IPS-NIHi11 (cell line): ENCODE measurements around the gene JAG2.
"Not testable (repeated sequence)": the region's sequence is repeated elsewhere in the genome, so short reads cannot be mapped to it uniquely, and the experiment has no call there.

Experiments used
- DNase-seq: peaks from one replicate; pipeline ENCODE4 v3.0.0; 2012; ENCODE audit warnings: mixed read lengths, low spot score

JAG2 gene

DNA sequence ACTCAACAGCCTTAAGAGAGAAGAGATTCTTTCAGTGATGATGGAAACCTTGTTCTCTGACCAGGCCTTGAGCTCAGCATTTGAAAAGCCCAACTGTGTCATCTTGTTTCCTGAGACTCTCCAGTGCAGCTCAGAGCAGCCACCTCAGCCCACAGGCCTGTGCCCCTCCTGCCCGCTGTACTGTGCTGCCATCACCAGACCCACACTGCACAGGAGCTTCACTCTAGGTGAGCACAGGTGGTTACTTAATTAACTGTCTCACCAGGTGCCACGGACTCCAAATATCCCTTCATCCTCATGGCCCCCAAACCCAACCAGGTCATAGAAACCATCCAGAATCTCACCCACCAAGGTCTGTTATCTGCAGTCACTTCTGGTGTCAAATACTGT is 51.3 kb downstream of the JAG2 start:
- no peak for DNase-seq

DNA sequence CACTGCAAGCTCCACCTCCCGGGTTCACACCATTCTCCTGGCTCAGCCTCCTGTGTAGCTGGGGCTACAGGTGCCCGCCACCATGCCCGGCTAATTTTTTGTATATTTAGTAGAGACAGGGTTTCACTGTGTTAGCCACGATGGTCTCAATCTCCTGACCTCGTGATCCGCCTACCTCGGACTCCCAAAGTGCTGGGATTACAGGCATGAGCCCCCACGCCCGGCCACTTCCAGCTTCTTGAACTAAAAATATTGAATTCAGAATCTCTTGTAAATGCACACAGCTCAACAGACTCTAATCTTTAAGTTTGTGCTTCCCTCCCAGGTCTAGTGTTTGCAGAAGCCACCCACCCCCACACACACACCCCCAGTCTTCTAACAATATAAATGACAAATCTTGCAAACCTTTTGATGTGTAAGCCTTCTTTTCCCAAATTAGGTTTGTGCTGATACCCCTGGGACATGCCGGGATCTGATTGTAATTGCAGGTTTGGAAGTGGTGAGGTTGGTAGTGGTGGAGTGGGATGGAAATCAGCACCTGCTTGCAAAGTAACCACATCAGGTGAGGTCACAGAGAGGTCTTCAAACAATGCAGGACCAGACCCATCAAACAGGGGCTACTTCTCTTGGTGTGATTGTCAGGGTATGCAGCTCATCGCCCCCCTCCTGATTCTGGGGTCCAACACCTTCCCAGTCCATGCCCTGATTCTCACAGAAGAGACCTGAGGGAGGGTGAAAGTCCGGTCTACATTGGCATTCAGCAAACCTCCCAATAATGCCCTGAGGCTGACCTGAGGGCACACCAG is 51.9 kb downstream of the JAG2 start:
- no peak for DNase-seq

DNA sequence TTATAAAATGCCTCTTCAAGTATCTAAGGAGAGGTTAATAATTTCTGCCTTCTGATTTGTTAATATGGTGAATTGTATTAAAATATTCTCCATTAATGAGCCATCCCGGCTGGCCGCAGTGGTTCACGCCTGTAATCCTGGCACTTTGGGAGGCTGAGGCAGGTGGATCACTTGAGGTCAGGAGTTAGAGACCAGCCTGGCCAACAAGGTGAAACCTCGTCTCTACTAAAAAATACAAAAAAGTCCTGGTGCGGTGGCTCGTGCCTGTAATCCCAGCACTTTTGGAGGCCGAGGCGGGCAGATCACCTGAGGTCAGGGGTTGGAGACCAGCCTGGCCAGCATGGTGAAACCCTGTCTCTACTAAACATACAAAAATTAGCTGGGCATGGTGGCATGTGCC is 59.3 kb downstream of the JAG2 start:
- not testable (repeated sequence) for DNase-seq

DNA sequence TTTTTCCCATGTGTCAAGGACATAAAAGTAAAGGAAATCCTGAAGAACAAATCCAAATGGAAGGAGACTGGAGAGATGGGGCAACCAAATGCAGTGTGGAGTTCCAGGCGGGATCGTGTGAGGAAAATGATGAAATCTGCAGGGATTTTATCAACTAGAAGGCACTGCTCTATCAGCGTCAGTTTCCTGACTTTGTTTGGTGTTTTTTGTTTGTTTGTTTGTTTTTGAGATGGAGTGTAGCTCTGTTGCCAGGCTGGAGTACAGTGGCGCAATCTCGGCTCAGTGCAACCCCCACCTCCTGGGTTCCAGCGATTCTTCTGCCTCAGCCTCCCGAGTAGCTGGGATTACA is 60.1 kb downstream of the JAG2 start:
- DNase-seq: no peak

DNA sequence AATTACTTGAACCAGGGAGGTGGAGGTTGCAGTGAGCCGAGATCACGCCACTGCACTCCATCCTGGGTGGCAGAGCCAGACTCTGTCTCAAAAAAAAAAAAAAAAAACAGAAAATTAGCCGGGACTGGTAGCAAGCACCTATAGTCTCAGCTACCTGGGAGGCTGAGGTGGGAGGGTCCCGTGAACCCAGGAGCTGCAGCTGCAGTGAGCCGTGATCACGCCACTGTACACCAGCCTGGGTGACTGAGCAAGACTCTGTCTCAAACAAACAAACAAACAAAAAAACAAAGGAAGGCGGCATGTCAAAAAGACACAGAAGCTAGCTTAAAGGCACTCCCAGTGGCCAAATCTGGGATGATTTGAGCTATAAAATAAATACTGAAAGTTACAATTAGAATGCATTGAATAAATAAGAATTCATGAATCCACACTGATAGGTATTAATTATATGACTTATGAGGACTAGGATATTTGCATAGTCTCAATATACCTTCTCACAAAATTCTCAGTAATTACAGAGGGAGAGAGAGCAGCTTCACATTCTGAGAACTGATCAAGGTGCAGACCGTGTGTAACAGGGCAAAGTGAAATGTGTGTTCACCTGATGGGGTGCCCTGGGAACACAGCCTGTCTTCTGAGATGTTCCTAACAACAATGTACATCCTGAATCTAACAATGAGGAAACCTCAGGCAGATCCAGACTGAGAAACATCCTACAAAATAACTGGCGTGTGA is 60.6 kb downstream of the JAG2 start:
- DNase-seq: no peak

DNA sequence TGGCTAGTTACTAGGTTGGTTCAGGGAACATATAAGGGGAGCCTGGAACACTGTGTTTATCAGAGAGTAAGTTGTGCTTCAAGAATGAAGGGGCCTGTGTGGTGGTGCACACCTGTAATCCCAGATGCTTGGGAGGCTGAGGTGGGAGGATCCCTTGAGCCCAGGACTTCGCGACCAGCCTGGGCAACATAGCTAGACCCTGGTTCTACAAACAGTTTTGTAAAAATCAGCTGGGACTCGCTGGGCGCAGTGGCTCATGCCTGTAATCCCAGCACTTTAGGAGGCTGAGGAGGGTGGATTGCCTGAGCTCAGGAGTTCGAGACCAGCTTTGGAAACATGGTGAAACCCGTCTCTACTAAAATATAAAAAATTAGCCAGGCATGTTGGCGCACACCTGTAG is 61.2 kb downstream of the JAG2 start:
- no peak for DNase-seq

DNA sequence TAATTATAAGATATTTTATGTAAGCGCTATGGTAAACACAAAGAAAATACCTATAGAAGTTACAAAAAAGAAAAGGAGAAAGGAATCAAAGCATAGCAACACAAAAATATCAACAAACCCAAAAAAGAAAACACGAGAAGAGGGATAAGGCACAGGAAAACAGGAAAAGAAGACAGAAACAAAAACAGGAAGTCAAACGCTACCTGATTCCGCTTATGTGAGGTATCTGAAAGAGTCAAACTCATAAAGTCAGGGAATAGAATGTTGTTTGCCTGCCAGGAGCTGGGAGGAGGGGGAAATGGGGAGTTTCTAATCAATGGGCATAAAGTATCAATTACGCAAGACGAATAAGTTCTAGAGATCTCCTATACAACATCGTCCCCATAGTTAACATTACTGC is 63.4 kb downstream of the JAG2 start:
- no peak for DNase-seq

DNA sequence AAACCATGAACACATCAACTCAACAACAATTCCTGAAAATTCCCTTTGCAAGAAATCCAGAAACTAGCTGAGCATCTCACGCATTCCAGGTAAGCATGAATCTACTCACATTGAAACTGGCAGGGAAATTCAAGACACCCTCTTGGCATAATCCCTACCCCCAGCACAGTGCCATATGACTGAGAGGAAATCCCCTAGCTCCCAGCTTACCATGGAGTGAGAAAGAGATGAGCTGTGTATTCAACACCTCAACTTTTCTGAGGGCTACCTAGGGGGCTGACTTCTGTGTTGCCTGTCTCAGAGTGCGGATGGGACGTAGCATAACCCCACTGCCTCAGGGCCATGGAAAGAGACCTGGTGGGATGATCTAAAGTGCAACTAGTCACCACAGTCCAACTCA is 65.7 kb downstream of the JAG2 start:
- no peak for DNase-seq

DNA sequence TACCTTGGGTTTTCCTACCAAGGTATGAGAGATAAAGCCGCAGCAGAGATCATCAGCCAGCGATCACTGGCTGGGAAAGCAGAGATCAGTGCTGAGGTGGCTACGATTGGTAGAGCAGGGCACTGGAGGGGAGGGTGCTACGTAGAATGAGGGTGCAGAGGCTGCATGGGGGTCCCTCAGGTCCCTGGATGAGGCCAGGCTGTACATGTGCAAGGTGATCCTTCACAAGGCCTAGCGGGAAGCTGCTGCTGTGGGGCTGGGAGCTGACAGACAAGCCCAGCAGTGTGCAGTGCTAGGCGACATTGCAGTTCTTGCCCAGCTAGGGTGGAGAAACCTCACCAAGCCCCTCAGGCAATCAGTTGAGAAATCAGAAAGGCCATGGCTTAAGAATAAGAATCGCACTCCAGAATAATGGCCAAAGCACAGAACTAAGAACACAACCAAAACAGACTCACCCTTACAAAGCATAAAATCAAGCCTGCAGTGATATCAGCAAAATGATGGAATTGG is 66.2 kb downstream of the JAG2 start:
- DNase-seq: no peak

DNA sequence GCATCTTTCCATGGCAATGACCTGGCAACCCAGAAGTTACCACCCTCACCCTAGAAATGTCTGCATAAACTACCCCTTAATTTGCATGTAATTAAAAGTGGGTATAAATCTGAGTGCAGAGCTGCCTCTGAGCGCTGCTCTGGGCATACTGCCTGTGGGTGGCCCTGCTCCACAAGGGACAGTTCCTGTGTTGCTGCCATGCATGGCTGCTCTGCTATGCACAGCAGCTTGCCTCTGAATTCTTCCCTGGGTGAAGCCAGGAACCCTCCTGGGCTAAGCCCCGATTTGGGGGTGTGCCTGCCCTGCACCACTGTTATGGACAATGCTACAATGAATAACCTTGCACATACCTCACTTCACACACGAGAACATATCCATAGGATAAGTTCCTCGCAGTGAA is 67.7 kb downstream of the JAG2 start:
- DNase-seq: no peak

DNA sequence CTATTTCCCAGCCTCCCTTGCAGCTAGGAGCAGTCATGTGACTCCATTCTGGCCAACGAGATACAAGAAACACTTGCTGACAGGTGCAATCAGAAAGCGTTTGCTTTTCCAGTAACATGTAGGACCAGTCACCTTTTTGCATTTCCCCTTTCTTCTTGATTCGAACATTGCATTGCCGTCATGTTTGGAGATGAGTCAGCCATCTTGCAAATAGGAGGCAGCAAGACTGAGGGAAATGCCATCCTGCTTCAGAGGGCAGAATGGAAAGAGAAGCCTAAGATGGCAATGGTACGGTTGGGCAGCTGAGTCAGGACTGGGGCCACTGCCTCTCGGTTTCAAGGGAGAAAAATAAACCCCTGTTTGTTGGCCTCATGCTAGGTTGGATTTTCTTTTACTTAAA is 68.8 kb downstream of the JAG2 start:
- no peak for DNase-seq

DNA sequence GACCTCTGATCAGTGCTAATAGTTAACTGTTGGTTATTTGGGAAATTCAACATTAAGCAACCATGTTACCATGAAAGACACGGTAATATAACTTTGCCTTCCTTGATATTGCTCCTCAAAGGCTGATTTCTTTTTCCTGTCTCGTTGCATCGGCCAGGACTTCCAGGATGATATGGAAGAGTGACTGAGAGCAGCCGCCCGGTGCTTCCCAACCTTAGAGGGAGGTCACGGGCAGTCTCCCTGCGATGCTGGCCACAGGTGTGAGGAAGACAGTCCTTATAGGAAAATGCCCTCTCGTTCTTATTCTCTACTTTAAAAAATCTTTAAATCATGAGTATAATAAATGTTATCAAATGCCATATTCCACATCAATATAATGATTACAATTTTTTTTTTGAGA is 70.3 kb downstream of the JAG2 start:
- no peak for DNase-seq

DNA sequence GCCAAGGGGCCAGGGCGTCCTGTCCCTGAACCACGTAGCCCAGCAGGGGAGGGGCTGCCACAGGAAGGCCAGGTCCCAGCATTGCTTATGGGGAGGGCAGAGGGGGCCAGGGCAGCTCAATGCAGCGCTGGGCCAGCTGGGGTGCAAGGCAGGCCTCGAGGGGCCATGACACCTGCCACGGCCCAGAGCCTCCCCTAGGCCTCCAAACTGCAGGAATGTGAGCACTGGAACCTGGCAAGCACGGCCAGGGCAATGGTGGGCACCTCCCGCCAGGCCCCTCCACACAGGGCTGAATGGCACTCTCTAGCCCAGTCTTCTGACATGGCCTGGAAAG is 70.8 kb downstream of the JAG2 start:
- no peak for DNase-seq

DNA sequence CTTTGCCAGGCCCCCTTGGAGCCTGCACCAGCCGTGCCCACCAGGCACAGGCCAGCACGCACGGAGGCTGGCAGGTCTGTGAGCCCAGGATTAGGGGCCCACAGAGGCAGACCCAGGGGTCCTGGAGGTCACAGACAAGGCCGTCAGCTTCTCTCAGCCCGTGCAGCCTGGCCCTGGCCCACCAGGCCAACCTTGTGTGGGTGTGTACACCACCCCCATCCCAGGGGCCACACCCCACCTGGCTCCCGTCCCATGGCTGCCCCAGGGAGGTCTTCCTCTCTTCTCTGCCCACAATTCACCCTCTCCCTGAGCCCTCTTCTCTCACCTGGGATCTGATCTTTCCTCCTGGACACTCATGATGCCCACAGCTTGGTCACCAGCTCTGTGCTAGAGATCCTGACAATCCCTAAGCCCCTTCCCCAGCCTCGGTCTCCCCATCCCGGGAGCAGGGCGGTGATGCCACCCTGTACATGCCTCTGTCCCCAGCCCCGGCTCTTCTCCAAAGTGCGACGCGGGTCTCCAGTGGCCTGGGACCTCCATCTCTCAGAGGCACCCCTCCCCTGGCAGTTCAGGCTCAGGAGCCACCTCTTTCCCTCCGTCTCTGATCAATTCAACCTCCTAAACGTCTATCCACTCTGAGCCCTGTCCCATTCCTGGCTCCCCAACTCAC is 72.2 kb downstream of the JAG2 start:
- no peak for DNase-seq

DNA sequence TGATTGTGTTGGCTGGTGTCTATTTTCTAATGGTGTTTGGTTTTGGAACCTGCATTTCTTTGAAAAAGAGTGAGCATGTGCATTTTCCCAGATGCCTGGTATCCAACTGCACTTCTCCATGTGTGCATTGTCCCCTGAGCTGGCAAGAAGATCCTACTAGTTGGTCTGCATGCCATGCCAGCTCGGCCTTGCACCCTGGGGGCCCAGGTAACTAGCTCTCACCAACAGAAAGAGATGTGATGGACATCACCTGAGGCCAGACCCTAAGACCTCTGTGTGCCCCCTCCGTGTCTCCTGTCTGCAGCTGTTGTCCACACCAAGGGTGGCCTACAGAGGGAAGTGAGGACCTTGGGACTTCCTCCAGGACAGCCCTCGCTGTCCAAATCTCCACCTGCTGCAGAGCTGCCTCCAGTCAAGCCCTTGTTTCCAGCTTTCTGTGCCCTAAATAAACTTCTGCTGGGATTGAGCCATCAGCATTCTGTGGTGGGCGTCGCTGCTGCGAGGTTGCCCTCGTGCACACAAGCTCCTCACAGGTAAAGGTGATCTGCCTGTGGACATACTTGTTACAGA is 73.3 kb downstream of the JAG2 start:
- DNase-seq: no peak

DNA sequence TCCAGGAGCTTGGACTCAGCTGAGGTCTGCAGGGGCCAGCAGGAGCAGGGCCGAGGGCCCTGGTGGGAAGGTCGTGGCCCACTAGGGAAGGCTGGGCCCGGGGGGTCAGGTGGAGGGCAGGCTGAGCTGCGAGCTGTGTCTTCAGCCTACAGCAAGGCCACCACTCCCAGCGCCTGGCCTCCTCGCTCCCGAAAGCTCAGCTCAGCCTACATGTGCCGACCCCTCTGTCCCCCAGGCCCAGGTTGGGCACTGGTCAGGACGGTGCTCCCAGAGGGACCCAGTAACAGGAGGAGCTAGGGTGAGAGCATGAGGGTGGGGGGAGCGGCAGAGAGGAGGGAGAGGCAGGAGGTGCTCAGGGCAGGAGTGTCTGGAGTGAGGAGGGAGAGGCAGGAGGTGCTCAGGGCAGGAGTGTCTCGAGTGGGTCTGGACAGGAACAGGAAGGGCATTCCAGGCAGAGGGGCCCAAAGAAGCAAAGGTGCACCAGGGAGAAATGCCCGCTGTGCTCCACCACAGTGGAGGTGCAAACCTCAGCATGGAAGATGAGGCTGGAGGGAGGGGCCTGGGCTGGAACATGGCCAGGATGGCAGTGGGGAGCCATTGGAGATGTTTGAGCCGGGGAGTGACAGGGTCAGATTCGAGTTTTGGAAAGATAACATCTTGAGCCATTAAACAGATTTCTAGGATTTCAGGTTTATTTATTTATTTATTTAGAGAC is 74.2 kb downstream of the JAG2 start:
- no peak for DNase-seq

DNA sequence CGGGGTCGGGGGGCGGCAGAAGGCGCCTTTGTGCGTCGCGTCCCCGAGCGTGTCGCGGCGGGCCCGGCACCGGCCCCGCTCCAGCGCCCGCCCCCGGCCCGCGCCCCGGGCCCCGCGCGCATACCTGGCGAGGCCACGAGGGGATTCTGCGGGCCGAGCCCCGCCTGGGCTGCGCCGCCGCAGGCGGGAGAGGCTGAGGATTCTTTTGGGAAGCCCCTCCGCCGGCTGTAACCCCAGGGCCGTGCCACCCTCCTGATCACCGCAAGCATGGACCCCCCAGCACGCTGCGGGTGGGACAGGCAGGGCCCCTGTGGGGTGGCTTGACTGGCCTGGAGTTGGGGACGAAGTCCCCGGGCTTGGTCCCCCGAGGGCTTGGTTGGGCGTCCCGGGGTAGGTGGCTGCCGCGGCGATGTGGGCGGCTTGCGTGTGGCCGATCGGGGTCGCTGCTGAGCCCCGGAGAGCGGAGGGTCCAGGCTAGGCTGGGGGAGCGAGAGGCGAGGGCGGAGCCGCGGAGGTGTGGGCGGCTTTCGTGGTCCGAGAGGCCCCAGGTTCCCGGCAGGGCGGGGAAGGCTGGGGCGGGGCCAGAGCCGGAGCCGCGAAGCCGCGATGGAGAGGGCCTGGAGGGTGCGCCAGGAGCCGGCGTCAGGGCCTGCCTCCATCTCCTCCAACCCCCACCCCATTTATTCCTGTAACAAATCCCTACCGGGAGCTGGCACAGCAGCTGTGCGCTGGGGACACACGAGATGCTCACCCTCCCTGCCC is 75.0 kb downstream of the JAG2 start:
- DNase-seq: peak; percentile 98

DNA sequence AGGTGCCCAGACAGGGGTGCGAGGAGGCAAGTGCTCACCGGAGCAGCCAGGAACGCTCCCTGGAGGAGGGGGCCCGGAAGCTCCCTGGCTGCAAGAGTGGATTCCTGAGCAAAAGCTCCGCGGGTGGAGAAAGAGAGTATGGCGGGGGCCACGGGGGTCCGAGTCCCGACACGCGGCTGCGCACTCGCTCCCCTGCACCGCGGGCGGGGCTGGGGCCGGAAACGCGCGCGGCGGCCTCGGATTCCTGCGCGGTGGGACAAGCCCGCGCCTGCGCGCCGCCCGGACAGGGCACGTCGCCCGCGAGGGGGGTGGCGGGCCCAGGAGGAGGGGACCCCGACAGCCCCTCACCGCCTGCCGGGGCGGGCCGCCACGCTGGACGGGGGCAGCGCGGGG is 75.5 kb downstream of the JAG2 start:
- DNase-seq: peak; percentile 65

DNA sequence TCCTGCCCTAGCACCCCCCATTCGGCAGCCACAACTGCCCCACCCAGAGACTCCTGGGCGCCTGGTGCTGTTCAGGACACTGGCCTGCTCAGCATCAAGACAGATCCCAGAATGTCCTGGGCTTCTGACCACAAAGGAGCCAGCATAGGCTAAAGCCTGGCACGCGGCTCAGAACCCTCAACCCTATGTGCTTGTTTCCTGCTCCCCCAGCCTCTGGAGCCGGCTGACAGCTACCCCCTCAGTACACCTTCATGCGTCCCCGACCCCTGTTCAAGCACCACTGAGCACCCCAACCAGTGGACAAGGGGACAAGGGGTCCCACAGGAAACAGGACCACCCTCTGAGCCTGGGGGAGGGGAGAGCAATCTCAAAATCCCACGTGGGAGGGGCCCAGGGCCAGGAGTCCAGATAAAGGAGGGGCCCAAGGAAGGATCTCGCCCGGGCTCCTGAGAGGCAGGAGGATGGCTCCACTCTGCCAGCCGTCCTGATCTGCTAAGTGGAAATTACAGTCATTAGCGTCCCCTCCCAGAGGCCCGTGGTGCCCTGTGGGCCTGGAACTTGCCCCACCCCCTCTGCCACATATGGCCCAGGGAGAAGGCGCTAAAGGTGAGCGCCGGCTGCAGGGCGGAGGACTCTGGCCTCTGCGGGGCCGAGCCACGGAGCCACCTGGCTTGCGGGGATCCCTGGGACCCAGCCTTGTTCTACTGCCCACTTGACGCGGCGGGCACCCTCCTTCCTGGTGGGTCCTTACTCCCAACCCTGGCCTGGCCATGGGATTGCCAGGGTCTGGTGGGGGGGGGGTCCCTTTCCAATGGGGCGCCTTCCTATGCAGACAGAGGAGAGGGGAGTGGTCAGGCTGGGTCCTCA is 76.2 kb downstream of the JAG2 start:
- DNase-seq: no peak

DNA sequence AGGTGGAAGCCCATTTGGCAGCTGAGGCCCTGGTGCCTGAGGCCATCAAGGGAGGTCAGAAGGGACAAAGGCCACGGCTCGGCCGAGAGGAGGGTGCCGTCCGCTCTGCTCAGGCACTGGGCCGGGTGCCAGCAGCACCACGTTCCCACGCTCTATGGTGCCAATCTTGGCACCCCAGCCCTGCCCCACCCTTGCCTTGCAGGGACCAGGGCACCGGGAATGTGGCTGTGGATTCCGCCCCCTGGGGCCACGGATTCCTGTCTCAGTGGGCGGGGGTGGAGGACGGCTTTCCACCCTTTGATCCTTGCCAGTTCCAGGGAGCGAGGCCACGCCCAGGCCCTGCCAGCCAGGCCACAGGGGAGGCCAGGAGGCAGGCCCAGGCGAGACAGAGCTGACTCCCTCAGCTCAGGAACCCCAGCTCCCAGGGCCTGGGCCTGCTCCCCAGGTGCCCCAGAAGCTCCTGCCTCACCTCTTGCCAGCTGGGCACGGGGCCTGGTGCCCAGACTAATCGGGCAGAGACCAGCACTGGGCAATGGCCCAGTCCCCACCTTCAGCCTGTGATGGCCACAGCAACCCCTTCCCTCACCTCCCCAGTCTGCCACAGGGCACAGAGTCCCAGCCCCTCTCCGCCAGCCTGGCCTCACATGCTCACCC is 76.9 kb downstream of the JAG2 start:
- DNase-seq: no peak
